Measurements from ENCODE around the gene NUMB.

The NUMB gene

GRCh38 chr14:73227812-73228781 is 230.2 kb downstream of the NUMB start:
- Histone ChIP-seq H3K4me3 (ENCODE audit: low read depth, low read length) (no peak overlapping the region), H3K27me3 (ENCODE audit: control insufficient read depth, insufficient read depth, low read length) (peaks cover under 1% of the 10 kb centered on the region; the same call in 1 of the 2 replicates), H3K36me3 (ENCODE audit: control insufficient read depth, insufficient read depth, low read length) (no peaks in the 10 kb centered on the region), H3K4me1 (ENCODE audit: control insufficient read depth, insufficient read depth, low read length) (peaks cover 10% of the 10 kb centered on the region), H3K9ac (ENCODE audit: low read length) (no peak overlapping the region), H3K27ac (ENCODE audit: low read depth, low read length) (no peak overlapping the region), H3K9me3 (ENCODE audit: control insufficient read depth, insufficient read depth, low read depth, low read length) (no peaks in the 10 kb centered on the region)

- peaks cover 20% of the 10 kb centered on the region for H3K4me1 ChIP-seq (ENCODE audit: control insufficient read depth, insufficient read depth, low read length)
- no peak overlapping the region for H3K4me3 ChIP-seq (ENCODE audit: low read depth, low read length)
These were observed 232.8 kb downstream of the NUMB start for GRCh38 chr14:73225496-73225895.

More at GRCh38 chr14:73225496-73225895, 232.8 kb downstream of the NUMB start:
- 0 out of 2 replicates have a peak, but pooled peaks cover 3% of the 10 kb centered on the region for H3K36me3 ChIP-seq (ENCODE audit: control insufficient read depth, insufficient read depth, low read length)
- H3K27me3 ChIP-seq (ENCODE audit: control insufficient read depth, insufficient read depth, low read length) = no peaks in the 10 kb centered on the region
- H3K9me3 ChIP-seq (ENCODE audit: control insufficient read depth, insufficient read depth, low read depth, low read length) = no peaks in the 10 kb centered on the region
- no peak overlapping the region for H3K27ac ChIP-seq (ENCODE audit: low read depth, low read length)
- H3K9ac ChIP-seq (ENCODE audit: low read length) = no peak overlapping the region

Data from HUES6 (cell line).